Naive thymus-derived CD4-positive, alpha-beta T cell (primary cell): Measurements from ENCODE around the gene ADCYAP1. TPM values are rescaled to one million over a fixed set of nuclear protein-coding genes. Genes with fewer than 3 reads are reported as not detected.

ENCODE experiments used
- ATAC-seq: fragments of 150-1000 bp; cut with Tn5 transposase; 2 replicates; pipeline ENCODE4 v1.10.0; 2021; ENCODE audit warnings: mild to moderate bottlenecking, moderate library complexity
- CTCF ChIA-PET: fragments of 350-600 bp; sonication (Branson Sonifier 250); formaldehyde crosslinking; loops from one replicate; lab custom pipeline; 2021; ENCODE audit warnings: antibody characterized with exemption; lab: Charles Lee
- POLR2A ChIA-PET: fragments of 350-600 bp; sonication (Branson Sonifier 250); formaldehyde crosslinking; loops from one replicate; lab custom pipeline; 2021; ENCODE audit warnings: antibody characterized with exemption, inconsistent platforms; lab: Charles Lee
- DNase-seq, 9 donors: peaks; one replicate each; pipeline versions ENCODE4 v3.0.0 to v3.0.0-alpha.2; 2020 to 2022; ENCODE audit warnings: mixed read lengths in 1 of 9
- H3K27ac ChIP-seq: one replicate; pipeline ENCODE4 v1.7.0; 2013; ENCODE audit warnings: mild to moderate bottlenecking, low read depth, low read length, moderate library complexity
- H3K27me3 ChIP-seq, 2 donors: one replicate each; pipeline ENCODE4 v1.7.0; 2013; ENCODE audit warnings: low read length in 2 of 2, mild to moderate bottlenecking in 2 of 2, moderate library complexity in 2 of 2; ENCODE audit not compliant: control insufficient read depth in 2 of 2, insufficient read depth in 2 of 2
- H3K36me3 ChIP-seq, 3 experiments: 1 replicate in 2 of 3; 2 replicates in 1 of 3; pipeline ENCODE4 v1.7.0; 2013; ENCODE audit warnings: low read length in 3 of 3, mild to moderate bottlenecking in 3 of 3, moderate library complexity in 1 of 3; ENCODE audit not compliant: insufficient read depth in 3 of 3, control insufficient read depth in 2 of 3
- H3K4me1 ChIP-seq, 2 donors: one replicate each; pipeline ENCODE4 v1.7.0; 2013; ENCODE audit warnings: low read length in 2 of 2, mild to moderate bottlenecking in 2 of 2, moderate library complexity in 1 of 2; ENCODE audit not compliant: control insufficient read depth in 2 of 2, insufficient read depth in 2 of 2
- H3K4me3 ChIP-seq: 2 replicates; pipeline ENCODE4 v1.7.0; 2013; ENCODE audit warnings: mild to moderate bottlenecking, low read length
- H3K9me3 ChIP-seq, 3 experiments: 1 replicate in 2 of 3; 2 replicates in 1 of 3; pipeline ENCODE4 v1.7.0; 2013; ENCODE audit warnings: low read length in 3 of 3; ENCODE audit not compliant: control insufficient read depth in 2 of 3
- H3K27ac Mint-ChIP-seq, 9 donors: one replicate each; pipeline ENCODE4 v1.8.0; 2020 to 2022; ENCODE audit warnings: mixed read lengths in 9 of 9, mild to moderate bottlenecking in 8 of 9, moderate library complexity in 5 of 9, inconsistent platforms in 2 of 9
- H3K27me3 Mint-ChIP-seq, 5 donors: one replicate each; pipeline ENCODE4 v1.8.0; 2021 to 2022; ENCODE audit warnings: mixed read lengths in 5 of 5, mild to moderate bottlenecking in 1 of 5
- H3K36me3 Mint-ChIP-seq, 5 donors: one replicate each; pipeline ENCODE4 v1.8.0; 2020 to 2022; ENCODE audit warnings: mixed read lengths in 5 of 5, mild to moderate bottlenecking in 3 of 5, inconsistent platforms in 1 of 5
- H3K4me1 Mint-ChIP-seq, 7 donors: one replicate each; pipeline ENCODE4 v1.8.0; 2020 to 2022; ENCODE audit warnings: mixed read lengths in 7 of 7, mild to moderate bottlenecking in 3 of 7, inconsistent platforms in 1 of 7
- H3K4me3 Mint-ChIP-seq, 10 donors: one replicate each; pipeline ENCODE4 v1.8.0; 2020 to 2022; ENCODE audit warnings: mild to moderate bottlenecking in 10 of 10, mixed read lengths in 10 of 10, moderate library complexity in 6 of 10, inconsistent platforms in 2 of 10
- H3K9me3 Mint-ChIP-seq, 11 donors: one replicate each; pipeline ENCODE4 v1.8.0; 2020 to 2022; ENCODE audit warnings: mixed read lengths in 11 of 11, mild to moderate bottlenecking in 4 of 11, inconsistent platforms in 1 of 11, moderate library complexity in 1 of 11
- intact Hi-C, 2 donors: fragments of 100-400 bp; cut with micrococcal nuclease; formaldehyde crosslinking; loops; one replicate each; pipeline ENCODE4 v1.15.1; 2023
- polyA plus RNA-seq, 2 donors: library from polyadenylated mRNA; unstranded; fragments of 300-500 nt; fragmentation: Illumina TruSeq; gene quantifications; one replicate each; pipeline ENCODE4 v1.2.3, GENCODE V29; 2021
- total RNA-seq, 6 experiments: library from RNA in 5 of 6; stranded (reverse) in 5 of 6; gene quantifications; 1 replicate in 5 of 6; 2 replicates in 1 of 6; pipeline ENCODE4 v1.2.3 and lab custom pipeline; 2021 to 2026

Gene ADCYAP1
- total and polyA plus RNA-seq, 7 experiments from 2014 or later, result 0.34 TPM; not detected in 5

DNA sequence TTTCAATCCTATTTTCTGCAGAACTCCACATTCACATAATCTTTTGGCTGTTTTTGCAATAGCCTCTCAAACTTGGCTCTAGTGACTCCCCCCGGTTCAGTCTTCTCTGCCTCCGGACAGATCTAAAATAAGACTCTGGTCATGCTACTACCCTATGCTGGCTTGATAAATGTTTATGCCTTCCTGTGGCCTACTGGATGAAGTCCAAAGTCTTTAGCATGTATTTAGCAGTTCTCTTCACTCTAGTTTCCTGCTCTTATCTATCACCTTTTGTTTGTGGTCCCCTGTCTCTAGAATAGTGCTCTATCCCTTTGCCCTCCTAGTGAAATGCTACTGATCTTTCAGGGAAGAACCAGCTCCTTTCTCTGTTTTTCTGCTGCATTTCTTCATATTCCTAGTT is 14.4 kb downstream of the ADCYAP1 start:
- Histone ChIP-seq H3K4me1 (no peaks in the 10 kb centered on the region), H3K36me3 (no peaks in the 10 kb centered on the region), H3K9me3 (no peaks in the 10 kb centered on the region), H3K27me3 (no peaks in the 10 kb centered on the region), H3K27ac (no peak overlapping the region), H3K4me3 (no peak overlapping the region)
- intact Hi-C loops, result no loop called here
- POLR2A ChIA-PET, result no interaction called here
- peaks cover 0 to 16% (median 0%) of the 10 kb centered on the region in 11 donors for H3K9me3 Mint-ChIP-seq
- H3K4me1 Mint-ChIP-seq, result peaks cover 0 to 5% (median 0%) of the 10 kb centered on the region in 7 donors
- H3K27ac Mint-ChIP-seq, result no peak overlapping the region
- CTCF ChIA-PET, result no interaction called here
- peaks cover 0 to 5% (median 0%) of the 10 kb centered on the region in 5 donors for H3K36me3 Mint-ChIP-seq
- no peak overlapping the region for H3K4me3 Mint-ChIP-seq
- no peak for DNase-seq
- H3K27me3 Mint-ChIP-seq, result peaks cover 7 to 70% (median 68%) of the 10 kb centered on the region in 5 donors
- ATAC-seq, result no peak

DNA sequence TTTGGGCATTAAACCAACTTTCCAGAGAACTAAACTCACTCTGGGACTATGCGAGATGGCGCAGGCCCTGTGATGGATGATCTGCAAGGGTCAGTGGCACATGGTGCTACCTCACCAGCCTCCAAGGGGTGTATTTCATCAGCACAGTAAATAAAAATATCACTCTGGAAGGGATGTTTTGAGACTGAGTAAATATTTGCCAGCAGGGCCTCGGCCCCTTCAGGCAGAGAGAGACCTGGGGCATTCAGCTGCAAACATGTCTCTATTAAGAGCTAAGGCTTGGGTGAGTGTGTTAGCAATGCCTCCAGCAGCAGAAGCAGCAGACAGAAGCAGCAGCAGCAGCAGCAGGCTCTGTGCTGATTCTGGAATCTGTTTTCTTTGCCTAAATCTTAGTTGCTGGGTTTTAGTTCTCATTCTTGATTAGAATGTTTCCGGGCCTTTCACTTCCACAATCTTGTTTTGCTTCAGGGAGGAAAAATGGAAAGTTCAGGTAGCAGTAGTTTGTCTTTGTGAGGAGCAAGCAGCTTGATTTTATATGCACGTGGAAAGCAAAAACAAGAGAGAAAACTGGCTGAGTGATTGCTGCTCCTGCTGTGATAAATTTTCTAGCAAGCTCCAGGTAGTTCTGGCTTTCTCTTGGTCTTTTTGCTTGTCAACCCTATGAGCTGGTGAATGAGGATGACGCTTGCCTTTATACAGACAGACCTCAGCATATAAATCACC is 18.6 kb downstream of the ADCYAP1 start:
- Mint-ChIP-seq H3K4me3 (no peak overlapping the region), H3K36me3 (peaks cover 0 to 5% (median 0%) of the 10 kb centered on the region in 5 donors), H3K27me3 (peaks cover 10 to 72% (median 52%) of the 10 kb centered on the region in 5 donors), H3K27ac (no peak overlapping the region), H3K9me3 (peaks cover 0 to 5% (median 0%) of the 10 kb centered on the region in 11 donors), H3K4me1 (no peaks in the 10 kb centered on the region)
- intact Hi-C loops, result no loop called here
- Histone ChIP-seq H3K9me3 (no peaks in the 10 kb centered on the region), H3K4me3 (no peak overlapping the region), H3K27ac (no peak overlapping the region), H3K36me3 (no peaks in the 10 kb centered on the region), H3K27me3 (no peaks in the 10 kb centered on the region), H3K4me1 (no peaks in the 10 kb centered on the region)
- CTCF ChIA-PET, result no interaction called here
- ATAC-seq (no peak), DNase-seq (no peak)
- POLR2A ChIA-PET, result no interaction called here

DNA sequence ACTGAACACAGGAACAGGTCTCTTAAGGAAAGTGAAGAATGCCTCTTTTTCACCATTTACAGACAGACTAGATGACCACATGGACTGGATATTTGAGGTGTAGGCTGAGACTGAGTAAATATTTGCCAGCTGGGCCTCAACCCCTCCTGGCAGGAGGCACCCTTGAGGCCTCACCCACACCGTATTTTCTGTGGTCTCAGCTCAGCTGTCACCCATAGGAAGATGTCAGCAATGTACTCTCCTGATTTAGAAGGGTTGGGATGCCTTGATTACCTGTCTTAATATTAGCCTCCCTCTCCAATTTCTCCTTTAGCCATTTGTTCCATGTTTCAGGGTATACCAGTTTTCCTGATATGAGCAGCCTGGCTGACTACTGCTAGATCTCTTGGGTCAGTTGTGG is 20.3 kb downstream of the ADCYAP1 start:
- intact Hi-C loops, result no loop called here

DNA sequence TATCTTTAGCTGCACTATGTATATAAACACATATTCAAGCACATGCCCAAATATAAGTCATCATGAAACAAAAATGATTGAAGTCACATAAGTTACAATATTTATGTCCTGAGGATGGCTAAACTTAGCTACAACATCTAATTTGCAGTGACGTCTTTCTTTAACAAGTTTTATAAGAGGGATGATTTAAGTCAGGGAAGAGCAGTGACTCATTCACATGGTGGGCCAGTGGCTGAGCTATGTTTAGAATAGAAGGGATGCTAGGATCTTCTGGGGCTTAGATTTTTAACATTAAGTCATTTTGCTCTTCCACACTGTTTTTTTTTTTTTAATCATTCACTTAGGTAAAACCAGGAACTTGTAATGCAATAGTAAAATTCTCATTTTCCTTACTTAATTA is 22.3 kb downstream of the ADCYAP1 start:
- Histone ChIP-seq H3K4me1 (no peaks in the 10 kb centered on the region), H3K4me3 (no peak overlapping the region), H3K27ac (no peak overlapping the region), H3K9me3 (no peaks in the 10 kb centered on the region), H3K27me3 (no peaks in the 10 kb centered on the region), H3K36me3 (no peaks in the 10 kb centered on the region)
- peaks cover 6 to 47% (median 34%) of the 10 kb centered on the region in 5 donors for H3K27me3 Mint-ChIP-seq
- H3K4me1 Mint-ChIP-seq, result no peaks in the 10 kb centered on the region
- intact Hi-C loops, result no loop called here
- H3K27ac Mint-ChIP-seq, result no peak overlapping the region
- CTCF ChIA-PET, result no interaction called here
- peaks cover 0 to 1% (median 0%) of the 10 kb centered on the region in 11 donors for H3K9me3 Mint-ChIP-seq
- H3K36me3 Mint-ChIP-seq, result no peaks in the 10 kb centered on the region
- ATAC-seq, result no peak
- DNase-seq, result no peak
- H3K4me3 Mint-ChIP-seq, result no peak overlapping the region
- POLR2A ChIA-PET, result interaction anchor here (0.6 kb wide), 1 partner anchor 17 kb away, joined by 3 read pairs; no protein-coding TSS in a partner anchor

More for the DNA sequence above, 20.3 kb downstream of the ADCYAP1 start:
- peaks cover 0 to 2% (median 0%) of the 10 kb centered on the region in 11 donors for H3K9me3 Mint-ChIP-seq
- Histone ChIP-seq H3K27me3 (no peaks in the 10 kb centered on the region), H3K36me3 (no peaks in the 10 kb centered on the region), H3K9me3 (no peaks in the 10 kb centered on the region), H3K27ac (no peak overlapping the region), H3K4me3 (no peak overlapping the region), H3K4me1 (no peaks in the 10 kb centered on the region)
- ATAC-seq (no peak), DNase-seq (no peak)
- CTCF ChIA-PET, result no interaction called here
- H3K27ac Mint-ChIP-seq, result no peak overlapping the region
- H3K4me1 Mint-ChIP-seq, result no peaks in the 10 kb centered on the region
- H3K27me3 Mint-ChIP-seq, result peaks cover 6 to 55% (median 42%) of the 10 kb centered on the region in 5 donors
- H3K4me3 Mint-ChIP-seq, result no peak overlapping the region
- POLR2A ChIA-PET, result no interaction called here
- H3K36me3 Mint-ChIP-seq, result no peaks in the 10 kb centered on the region

DNA sequence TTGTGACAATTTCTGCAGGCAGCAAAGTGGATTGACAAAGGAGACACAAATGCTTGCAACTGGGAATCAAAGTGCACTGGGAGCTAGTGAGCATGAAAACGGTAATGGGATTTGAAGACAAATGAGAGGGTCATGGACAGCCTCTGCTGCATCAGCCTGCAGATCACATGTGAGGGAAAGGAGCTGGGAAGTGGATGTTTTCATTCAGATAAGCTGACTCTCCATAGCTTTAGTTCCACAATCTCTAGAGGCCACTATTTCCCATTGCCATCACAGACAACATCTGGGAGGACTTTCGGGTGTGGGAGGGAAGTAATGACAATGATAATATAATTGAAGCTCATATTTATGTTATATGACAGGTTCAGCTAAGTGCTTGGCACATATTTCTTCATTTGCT is 28.4 kb downstream of the ADCYAP1 start:
- Histone ChIP-seq H3K4me1 (no peaks in the 10 kb centered on the region), H3K36me3 (no peaks in the 10 kb centered on the region), H3K27me3 (no peaks in the 10 kb centered on the region), H3K9me3 (no peaks in the 10 kb centered on the region), H3K27ac (no peak overlapping the region), H3K4me3 (no peak overlapping the region)
- intact Hi-C loops, result no loop called here
- H3K36me3 Mint-ChIP-seq, result no peaks in the 10 kb centered on the region
- peaks cover 3 to 19% (median 16%) of the 10 kb centered on the region in 5 donors for H3K27me3 Mint-ChIP-seq
- ChIA-PET CTCF (no interaction called here), POLR2A (no interaction called here)
- no peaks in the 10 kb centered on the region for H3K4me1 Mint-ChIP-seq
- peaks cover 0 to 2% (median 0%) of the 10 kb centered on the region in 11 donors for H3K9me3 Mint-ChIP-seq
- no peak overlapping the region for H3K27ac Mint-ChIP-seq
- DNase-seq, result no peak
- no peak for ATAC-seq
- H3K4me3 Mint-ChIP-seq, result no peak overlapping the region

DNA sequence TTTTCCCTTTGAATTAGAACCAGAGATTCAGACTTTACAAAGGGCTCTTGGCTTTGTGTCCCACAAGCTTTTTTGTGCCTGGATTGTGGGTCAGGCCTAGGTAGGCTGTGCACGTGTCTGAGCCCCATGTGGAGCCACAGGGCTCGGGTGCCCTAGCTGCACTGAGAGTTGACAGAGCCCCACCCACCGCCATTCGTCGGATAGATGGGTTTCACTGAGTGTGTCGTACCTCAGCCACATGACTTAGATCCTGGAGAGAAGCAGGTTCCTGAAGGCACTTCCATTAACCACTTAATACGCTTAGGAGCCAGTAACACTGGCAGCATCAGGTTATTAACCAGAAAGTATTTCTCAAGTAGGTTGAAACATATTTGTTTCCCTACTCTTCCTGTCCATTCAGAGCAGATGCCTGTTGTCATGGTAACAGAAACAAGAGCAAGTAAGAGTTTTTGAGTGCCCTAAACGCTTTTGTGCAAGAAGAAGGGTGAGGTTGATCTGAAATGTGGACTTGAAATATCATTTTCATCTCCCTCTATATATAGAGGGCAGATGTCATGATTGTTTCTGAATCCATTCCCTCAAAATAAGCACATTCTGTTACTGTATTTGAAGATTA is 30.0 kb downstream of the ADCYAP1 start:
- Histone ChIP-seq H3K4me1 (no peaks in the 10 kb centered on the region), H3K27me3 (no peaks in the 10 kb centered on the region), H3K4me3 (no peak overlapping the region), H3K27ac (no peak overlapping the region), H3K36me3 (no peaks in the 10 kb centered on the region), H3K9me3 (no peaks in the 10 kb centered on the region)
- DNase-seq, result no peak
- intact Hi-C loops, result no loop called here
- Mint-ChIP-seq H3K27me3 (peaks cover 4 to 28% (median 17%) of the 10 kb centered on the region in 5 donors), H3K4me1 (no peaks in the 10 kb centered on the region), H3K36me3 (no peaks in the 10 kb centered on the region), H3K27ac (no peak overlapping the region), H3K9me3 (peaks cover 0 to 2% (median 0%) of the 10 kb centered on the region in 11 donors), H3K4me3 (no peak overlapping the region)
- POLR2A ChIA-PET, result no interaction called here
- CTCF ChIA-PET, result no interaction called here
- ATAC-seq, result no peak
